K562 (cell line): ENCODE data around the gene BAG5. TPM values are rescaled to one million over a fixed set of nuclear protein-coding genes. Genes with fewer than 3 reads are reported as not detected.

Experiments used
- ARID1B ChIP-seq: fragments of 450-650 bp; IDR thresholded peaks from 2 replicates; pipeline ENCODE4 v1.6.1; 2016; ENCODE audit warnings: antibody characterized with exemption, mild to moderate bottlenecking, inconsistent platforms
- ARID4B ChIP-seq: sonication (generic); formaldehyde crosslinking; IDR thresholded peaks from 2 replicates; pipeline ENCODE4 v1.8.0; 2022; ENCODE audit warnings: mild to moderate bottlenecking, missing genetic modification reagents
- ELK3 ChIP-seq: fragments of 450-650 bp; formaldehyde crosslinking; IDR thresholded peaks from 2 replicates; pipeline ENCODE4 v1.4.0; 2020; ENCODE audit warnings: mild to moderate bottlenecking
- GTF2B ChIP-seq: IDR thresholded peaks from 2 replicates; pipeline ENCODE4 v1.6.1; 2011; ENCODE audit not compliant: insufficient read length; ENCODE audit errors: extremely low read depth
- MEF2A ChIP-seq: IDR thresholded peaks from 2 replicates; pipeline ENCODE4 v1.6.1; 2011; ENCODE audit warnings: low read depth, mild to moderate bottlenecking, low read length, moderate library complexity; ENCODE audit not compliant: control insufficient read depth
- MNT ChIP-seq, 2 experiments: fragments of 450-650 bp; conservative IDR thresholded peaks; 2 replicates each; pipeline ENCODE4 v1.6.1; 2017; ENCODE audit warnings: mild to moderate bottlenecking in 2 of 2, moderate library complexity in 2 of 2
- STAT5A ChIP-seq: IDR thresholded peaks from 2 replicates; pipeline ENCODE4 v1.6.1; 2012; ENCODE audit warnings: low read length, inconsistent platforms, borderline replicate concordance
- ZFP30 ChIP-seq: fragments of 250-450 bp; sonication (Bioruptor Pico); IDR thresholded peaks from 2 replicates; pipeline ENCODE4 v1.8.0; 2022; ENCODE audit warnings: moderate library complexity, mild to moderate bottlenecking, inconsistent platforms, borderline replicate concordance
- ZNF212 ChIP-seq: fragments of 450-650 bp; formaldehyde crosslinking; IDR thresholded peaks from 2 replicates; pipeline ENCODE4 v1.4.0; 2020; ENCODE audit warnings: mild to moderate bottlenecking
- ZNF445 ChIP-seq: fragments of 250-450 bp; sonication (Bioruptor Pico); IDR thresholded peaks from 2 replicates; pipeline ENCODE4 v1.4.0; 2020; ENCODE audit warnings: low read depth, mild to moderate bottlenecking, moderate library complexity
- polyA plus RNA-seq, 8 experiments: library from polyadenylated mRNA; depleted of rRNA in 4 of 8; stranded (reverse) in 5 of 8; unstranded in 3 of 8; fragments of >200 nt; fragmentation: Nextera tagmentation in 2 of 8; fragmentation: Illumina TruSeq in 1 of 8; extraction: Ambion mirVana in 2 of 8; extraction: Trizol in 1 of 8; gene quantifications; 2 replicates each; pipeline versions ENCODE4 v1.2.1 to v1.2.3, GENCODE V29; 2011 to 2014; ENCODE audit warnings: inconsistent platforms in 1 of 8, missing spikeins in 1 of 8
- total RNA-seq, 7 experiments: library from RNA; depleted of rRNA in 6 of 7; stranded (reverse); fragments of >200 nt in 6 of 7; fragmentation: Illumina TruSeq in 2 of 7; extraction: Trizol in 2 of 7; gene quantifications; 2 replicates each; pipeline versions ENCODE4 v1.2.1 to v1.2.3, GENCODE V29; 2011 to 2021; ENCODE audit warnings: low replicate concordance in 1 of 7

The BAG5 gene
- total and polyA plus RNA-seq, 9 of the 15 experiments (the other 6 are each of a cell fraction or from before 2014, with no cell fraction given), result 7.9 to 21.4 (median 13.2) TPM

GRCh38 chr14:103522649-103523574 is 39.5 kb downstream of the BAG5 start, which contains the start of gene CKB (continued):
- TF ChIP-seq ZNF445 (no peak), MNT (conservative IDR thresholded peaks at IDR 0.05) (no peak), GTF2B (no peak), ARID4B (CRISPR knock-in tag) (no peak), ZFP30 (CRISPR knock-in tag) (no peak), MEF2A (peak; percentile 88), STAT5A (no peak), ELK3 (CRISPR knock-in tag) (no peak), ZNF212 (CRISPR knock-in tag) (no peak), ARID1B (no peak)
